Esophagus muscularis mucosa (tissue), 4 donors: ENCODE data around the gene POLR2H. TPM values are rescaled to one million over a fixed set of nuclear protein-coding genes. Genes with fewer than 3 reads are reported as not detected.

Source experiments
- DNase-seq: peaks from one replicate; pipeline ENCODE4 v3.0.0-alpha.2; 2017; ENCODE audit errors: extremely low spot score
- H3K27ac ChIP-seq, 4 donors: fragments of 200-600 bp; sonication (generic); replicated peaks in 1 of 4; 1 replicate in 3 of 4; 2 replicates in 1 of 4; pipeline ENCODE4 v1.5.1; 2016 to 2019; ENCODE audit warnings: mild to moderate bottlenecking in 1 of 4
- H3K27me3 ChIP-seq, 4 donors: fragments of 200-600 bp; sonication (generic); one replicate each; pipeline versions ENCODE4 v1.5.1 to v1.6.0; 2016 to 2019
- H3K36me3 ChIP-seq, 4 donors: fragments of 200-600 bp; sonication (generic); one replicate each; pipeline ENCODE4 v1.5.1; 2016 to 2019
- H3K4me1 ChIP-seq, 4 donors: fragments of 200-600 bp; sonication (generic); one replicate each; pipeline ENCODE4 v1.5.1; 2016 to 2019
- H3K4me3 ChIP-seq, 4 donors: fragments of 200-600 bp; sonication (generic); 1 replicate in 2 of 4; 2 replicates in 2 of 4; pipeline ENCODE4 v1.5.1; 2016 to 2019; ENCODE audit warnings: mild to moderate bottlenecking in 4 of 4, moderate library complexity in 1 of 4
- H3K9me3 ChIP-seq, 4 donors: fragments of 200-600 bp; sonication (generic); 1 replicate in 3 of 4; 2 replicates in 1 of 4; pipeline ENCODE4 v1.5.1; 2016 to 2019
- CTCF ChIP-seq, 3 experiments: fragments of 200-600 bp in 2 of 3; fragments of 450-650 bp in 1 of 3; sonication (generic) in 2 of 3; IDR thresholded peaks; one replicate each; pipeline ENCODE4 v1.5.1; 2017 to 2019; ENCODE audit warnings: antibody characterized with exemption in 3 of 3, mild to moderate bottlenecking in 2 of 3, moderate library complexity in 1 of 3
- EP300 ChIP-seq: sonication (generic); formaldehyde crosslinking; IDR thresholded peaks from one replicate; pipeline ENCODE4 v1.6.1; 2017; ENCODE audit warnings: antibody characterized with exemption
- POLR2A ChIP-seq: fragments of 450-650 bp; IDR thresholded peaks from one replicate; pipeline ENCODE4 v1.6.1; 2017; ENCODE audit warnings: antibody characterized with exemption, moderate library complexity, mild to moderate bottlenecking, low read depth
- POLR2AphosphoS5 ChIP-seq, 2 donors: sonication (generic); formaldehyde crosslinking; IDR thresholded peaks; one replicate each; pipeline ENCODE4 v1.6.1; 2017; ENCODE audit warnings: antibody characterized with exemption in 2 of 2
- WGBS: methylation state at CpG from one replicate; pipeline ENCODE4 v1.1.5; 2018; 5-methylcytosine and 5-hydroxymethylcytosine counted together
- intact Hi-C: fragments of 100-400 bp; cut with DNase I; formaldehyde crosslinking; loops from one replicate; pipeline ENCODE4 v1.15.1; 2023
- total RNA-seq, 4 donors: library from RNA; depleted of rRNA; stranded (reverse); fragments of >200 nt; gene quantifications; one replicate each; pipeline versions ENCODE4 v1.1.0 to v1.2.1, GENCODE V29; 2016

The POLR2H gene
- total RNA-seq, 4 donors from 2014 or later = 36.0 to 52.1 (median 40.4) TPM

- H3K36me3 ChIP-seq = peaks cover 0 to 30% (median 10%) of the 10 kb centered on the region in 4 donors
- H3K9me3 ChIP-seq = no peaks in the 10 kb centered on the region
- H3K27me3 ChIP-seq = peaks cover 0 to 17% (median 0%) of the 10 kb centered on the region in 4 donors
- H3K4me3 ChIP-seq = no peak overlapping the region
- intact Hi-C loops = no loop called here
- 92% methylated on average over 7 of the region's 8 CpGs for WGBS
- H3K4me1 ChIP-seq = no peaks in the 10 kb centered on the region
- no peak for DNase-seq
- no peak overlapping the region for H3K27ac ChIP-seq
- TF ChIP-seq POLR2AphosphoS5 (IDR thresholded peaks at IDR 0.05) = no peak
- TF ChIP-seq CTCF (IDR thresholded peaks at IDR 0.05) = no peak
- TF ChIP-seq EP300 = no peak
- TF ChIP-seq POLR2A = no peak
Observed at GRCh38 chr3:184388936-184389230, 27.4 kb downstream of the POLR2H start.

- DNase-seq = no peak
- 65% methylated on average over 5 of the region's 5 CpGs for whole genome bisulfite sequencing
- no peak overlapping the region for H3K27ac ChIP-seq
- peaks cover 0 to 26% (median 10%) of the 10 kb centered on the region in 4 donors for H3K36me3 ChIP-seq
- no peak for TF ChIP-seq EP300
- no peak for TF ChIP-seq CTCF (IDR thresholded peaks at IDR 0.05)
- TF ChIP-seq POLR2AphosphoS5 (IDR thresholded peaks at IDR 0.05) = no peak
- TF ChIP-seq POLR2A = no peak
- intact Hi-C loops = no loop called here
- H3K4me1 ChIP-seq = no peaks in the 10 kb centered on the region
- H3K4me3 ChIP-seq = no peak overlapping the region
- H3K27me3 ChIP-seq = peaks cover 0 to 17% (median 0%) of the 10 kb centered on the region in 4 donors
- H3K9me3 ChIP-seq = no peaks in the 10 kb centered on the region
Observed at GRCh38 chr3:184389384-184389783, 27.9 kb downstream of the POLR2H start.

- H3K9me3 ChIP-seq = no peaks in the 10 kb centered on the region
- no peak overlapping the region for H3K4me3 ChIP-seq
- peaks cover 0 to 15% (median 0%) of the 10 kb centered on the region in 4 donors for H3K27me3 ChIP-seq
- H3K27ac ChIP-seq = no peak overlapping the region
- DNase-seq = no peak
- TF ChIP-seq CTCF (IDR thresholded peaks at IDR 0.05) (no peak), POLR2AphosphoS5 (IDR thresholded peaks at IDR 0.05) (no peak), POLR2A (no peak), EP300 (no peak)
- H3K4me1 ChIP-seq = no peaks in the 10 kb centered on the region
- H3K36me3 ChIP-seq = peaks cover 0 to 26% (median 8%) of the 10 kb centered on the region in 4 donors
- intact Hi-C loops = no loop called here
- 93% methylated on average over 5 of the region's 5 CpGs for WGBS
Observed at GRCh38 chr3:184389935-184390528, 28.5 kb downstream of the POLR2H start.

GRCh38 chr3:184391266-184391665, 29.8 kb downstream of the POLR2H start:
- Histone ChIP-seq H3K9me3 (no peaks in the 10 kb centered on the region), H3K4me3 (no peak overlapping the region), H3K27me3 (peaks cover 0 to 9% (median 0%) of the 10 kb centered on the region in 4 donors), H3K4me1 (no peaks in the 10 kb centered on the region), H3K27ac (no peak overlapping the region), H3K36me3 (peaks cover 0 to 21% (median 4%) of the 10 kb centered on the region in 4 donors)
- no peak for DNase-seq
- WGBS = 90% methylated on average over 3 of the region's 3 CpGs
- no peak for TF ChIP-seq POLR2A
- TF ChIP-seq EP300 = no peak
- no peak for TF ChIP-seq CTCF (IDR thresholded peaks at IDR 0.05)
- TF ChIP-seq POLR2AphosphoS5 (IDR thresholded peaks at IDR 0.05) = no peak
- intact Hi-C loops = no loop called here

- Histone ChIP-seq H3K4me1 (no peaks in the 10 kb centered on the region), H3K9me3 (no peaks in the 10 kb centered on the region), H3K4me3 (no peak overlapping the region), H3K27me3 (no peaks in the 10 kb centered on the region), H3K27ac (no peak overlapping the region), H3K36me3 (no peaks in the 10 kb centered on the region)
- intact Hi-C loops = no loop called here
- no peak for DNase-seq
- no peak for TF ChIP-seq POLR2A
- TF ChIP-seq EP300 = no peak
- no peak for TF ChIP-seq POLR2AphosphoS5 (IDR thresholded peaks at IDR 0.05)
- no peak for TF ChIP-seq CTCF (IDR thresholded peaks at IDR 0.05)
- 91% methylated on average over 5 of the region's 5 CpGs for WGBS
Observed at GRCh38 chr3:184395320-184395660, 33.8 kb downstream of the POLR2H start.
